Central memory CD8-positive, alpha-beta T cell (primary cell): ENCODE data around the gene TMEM238.
"Not testable (repeated sequence)": the region's sequence is repeated elsewhere in the genome, so short reads cannot be mapped to it uniquely, and the experiment has no call there.

Experiments used
- ATAC-seq: fragments of 150-1000 bp; cut with Tn5 transposase; replicated peaks from 2 replicates; pipeline ENCODE4 v1.10.0; 2022; ENCODE audit warnings: mild to moderate bottlenecking, moderate FRiP score, moderate number of reproducible peaks; ENCODE audit not compliant: poor library complexity, severe bottlenecking; ENCODE audit errors: extremely low read depth
- DNase-seq, 2 donors: peaks; one replicate each; pipeline ENCODE4 v3.0.0; 2021; ENCODE audit warnings: low spot score in 2 of 2
- H3K27ac Mint-ChIP-seq: one replicate; pipeline ENCODE4 v1.8.0; 2022; ENCODE audit warnings: low read depth, mild to moderate bottlenecking, moderate library complexity, mixed read lengths
- H3K27me3 Mint-ChIP-seq: one replicate; pipeline ENCODE4 v1.8.0; 2022; ENCODE audit warnings: mixed read lengths
- H3K36me3 Mint-ChIP-seq: one replicate; pipeline ENCODE4 v1.8.0; 2022; ENCODE audit warnings: mild to moderate bottlenecking, moderate library complexity, mixed read lengths; ENCODE audit not compliant: insufficient read depth
- H3K4me1 Mint-ChIP-seq: one replicate; pipeline ENCODE4 v1.8.0; 2022; ENCODE audit warnings: mixed read lengths
- H3K4me3 Mint-ChIP-seq: one replicate; pipeline ENCODE4 v1.8.0; 2022; ENCODE audit warnings: mild to moderate bottlenecking, moderate library complexity, mixed read lengths
- H3K9me3 Mint-ChIP-seq: one replicate; pipeline ENCODE4 v1.8.0; 2022; ENCODE audit warnings: mixed read lengths

TMEM238 gene

GRCh38 chr19:55384131-55384919, at the start of gene TMEM238:
TMEM238 (minus strand) TSS chr19:55384292; CDS start chr19:55384259, 33 bp downstream.
- H3K27ac Mint-ChIP-seq = peak within 1 kb of the TSS; percentile 99
- ATAC-seq = no peak
- H3K4me1 Mint-ChIP-seq = peaks cover 70% of the 10 kb centered on the region
- H3K4me3 Mint-ChIP-seq = peak within 1 kb of the TSS; percentile 97
- H3K36me3 Mint-ChIP-seq = peaks cover 38% of the 10 kb centered on the region
- no peaks in the 10 kb centered on the region for H3K9me3 Mint-ChIP-seq
- no peaks in the 10 kb centered on the region for H3K27me3 Mint-ChIP-seq
- peak in 1 of 2 donors; percentile 21 for DNase-seq

GRCh38 chr19:55433292-55433691, 49.2 kb upstream of the TMEM238 start:
- DNase-seq = no peak

GRCh38 chr19:55432241-55432959, 48.3 kb upstream of the TMEM238 start:
- ATAC-seq = no peak
- H3K27me3 Mint-ChIP-seq = peaks cover 57% of the 10 kb centered on the region
- no peak overlapping the region for H3K27ac Mint-ChIP-seq

More at GRCh38 chr19:55433292-55433691, 49.2 kb upstream of the TMEM238 start:
- Mint-ChIP-seq H3K4me1 (no peaks in the 10 kb centered on the region), H3K27ac (no peak overlapping the region), H3K27me3 (peaks cover 57% of the 10 kb centered on the region), H3K36me3 (no peaks in the 10 kb centered on the region), H3K4me3 (no peak overlapping the region), H3K9me3 (no peaks in the 10 kb centered on the region)
- ATAC-seq = no peak

GRCh38 chr19:55431183-55431582, 47.1 kb upstream of the TMEM238 start:
- H3K9me3 Mint-ChIP-seq = no peaks in the 10 kb centered on the region
- no peaks in the 10 kb centered on the region for H3K36me3 Mint-ChIP-seq
- H3K27ac Mint-ChIP-seq = no peak overlapping the region
- H3K4me3 Mint-ChIP-seq = no peak overlapping the region
- DNase-seq = no peak
- no peaks in the 10 kb centered on the region for H3K4me1 Mint-ChIP-seq
- ATAC-seq = no peak
- peaks cover 47% of the 10 kb centered on the region for H3K27me3 Mint-ChIP-seq

More at GRCh38 chr19:55432241-55432959, 48.3 kb upstream of the TMEM238 start:
- no peaks in the 10 kb centered on the region for H3K9me3 Mint-ChIP-seq
- H3K4me1 Mint-ChIP-seq = no peaks in the 10 kb centered on the region
- H3K36me3 Mint-ChIP-seq = no peaks in the 10 kb centered on the region
- no peak overlapping the region for H3K4me3 Mint-ChIP-seq
- no peak for DNase-seq

GRCh38 chr19:55426042-55426441, 42.0 kb upstream of the TMEM238 start:
- Mint-ChIP-seq H3K4me3 (no peak overlapping the region), H3K4me1 (peaks cover 6% of the 10 kb centered on the region), H3K36me3 (peaks cover 1% of the 10 kb centered on the region), H3K27me3 (peaks cover 45% of the 10 kb centered on the region), H3K27ac (no peak overlapping the region), H3K9me3 (no peaks in the 10 kb centered on the region)
- ATAC-seq (no peak), DNase-seq (no peak)

GRCh38 chr19:55424518-55424917, 40.4 kb upstream of the TMEM238 start:
- H3K27ac Mint-ChIP-seq = no peak overlapping the region
- peaks cover 29% of the 10 kb centered on the region for H3K27me3 Mint-ChIP-seq
- H3K4me1 Mint-ChIP-seq = peaks cover 6% of the 10 kb centered on the region
- H3K9me3 Mint-ChIP-seq = no peaks in the 10 kb centered on the region
- ATAC-seq (no peak), DNase-seq (no peak)
- peaks cover 1% of the 10 kb centered on the region for H3K36me3 Mint-ChIP-seq
- no peak overlapping the region for H3K4me3 Mint-ChIP-seq

GRCh38 chr19:55423225-55424005, 39.3 kb upstream of the TMEM238 start:
- H3K4me1 Mint-ChIP-seq = peaks cover 7% of the 10 kb centered on the region
- no peak overlapping the region for H3K27ac Mint-ChIP-seq
- DNase-seq = no peak
- no peaks in the 10 kb centered on the region for H3K9me3 Mint-ChIP-seq
- peaks cover 18% of the 10 kb centered on the region for H3K27me3 Mint-ChIP-seq
- no peak for ATAC-seq
- H3K36me3 Mint-ChIP-seq = peaks cover 1% of the 10 kb centered on the region
- no peak overlapping the region for H3K4me3 Mint-ChIP-seq

- ATAC-seq (peak; percentile 98), DNase-seq (peak in 1 of 2 donors; percentile 54)
- H3K36me3 Mint-ChIP-seq, H3K9me3 Mint-ChIP-seq: not testable (repeated sequence)
- H3K27me3 Mint-ChIP-seq = peaks cover 15% of the 10 kb centered on the region
- peaks cover 11% of the 10 kb centered on the region for H3K4me1 Mint-ChIP-seq
- peak overlapping the region; percentile 92 for H3K27ac Mint-ChIP-seq
- H3K4me3 Mint-ChIP-seq = peak overlapping the region; percentile 54
These were observed 37.2 kb upstream of the TMEM238 start for GRCh38 chr19:55421281-55421680.

- Mint-ChIP-seq H3K9me3 (no peaks in the 10 kb centered on the region), H3K36me3 (peaks cover 1% of the 10 kb centered on the region), H3K4me3 (no peak overlapping the region), H3K27ac (no peak overlapping the region), H3K27me3 (peaks cover 4% of the 10 kb centered on the region), H3K4me1 (peaks cover 11% of the 10 kb centered on the region)
- DNase-seq (no peak), ATAC-seq (no peak)
These were observed 35.6 kb upstream of the TMEM238 start for GRCh38 chr19:55419624-55420236.

GRCh38 chr19:55419103-55419502, 35.0 kb upstream of the TMEM238 start:
- Mint-ChIP-seq H3K27ac (no peak overlapping the region), H3K4me1 (peaks cover 11% of the 10 kb centered on the region), H3K9me3 (no peaks in the 10 kb centered on the region), H3K4me3 (no peak overlapping the region), H3K27me3 (no peaks in the 10 kb centered on the region), H3K36me3 (peaks cover 1% of the 10 kb centered on the region)
- no peak for ATAC-seq
- no peak for DNase-seq

- peaks cover 11% of the 10 kb centered on the region for H3K4me1 Mint-ChIP-seq
- no peak overlapping the region for H3K27ac Mint-ChIP-seq
- ATAC-seq = no peak
- no peaks in the 10 kb centered on the region for H3K9me3 Mint-ChIP-seq
- DNase-seq = peak; percentile 30 to 34
- peaks cover 1% of the 10 kb centered on the region for H3K36me3 Mint-ChIP-seq
- H3K4me3 Mint-ChIP-seq = no peak overlapping the region
- H3K27me3 Mint-ChIP-seq = no peaks in the 10 kb centered on the region
These were observed 34.1 kb upstream of the TMEM238 start for GRCh38 chr19:55418185-55418584.

- H3K27me3 Mint-ChIP-seq = no peaks in the 10 kb centered on the region
- peaks cover 26% of the 10 kb centered on the region for H3K4me1 Mint-ChIP-seq
- peaks cover 20% of the 10 kb centered on the region for H3K36me3 Mint-ChIP-seq
- H3K9me3 Mint-ChIP-seq = no peaks in the 10 kb centered on the region
- ATAC-seq (no peak), DNase-seq (no peak)
- no peak overlapping the region for H3K27ac Mint-ChIP-seq
- H3K4me3 Mint-ChIP-seq = no peak overlapping the region
These were observed 26.1 kb upstream of the TMEM238 start for GRCh38 chr19:55410168-55410567.
